HG02852 (cell line): ENCODE results near the gene SLC6A14.

Source experiments
- ATAC-seq: cut with Tn5 transposase; IDR thresholded peaks from one replicate; pipeline ENCODE4 v1.9.1; 2021; ENCODE audit warnings: mild to moderate bottlenecking, moderate library complexity; ENCODE audit not compliant: unreplicated experiment

Gene SLC6A14

GRCh38 chrX:116436358-116436816 lies at the start of gene SLC6A14:
Gene SLC6A14, plus strand, starts transcription at chrX:116436606. Its CDS starts 104 bp downstream, at chrX:116436710.
- ATAC-seq = no peak

- no peak for ATAC-seq
These were observed 40.7 kb upstream of the SLC6A14 start for GRCh38 chrX:116395752-116396151.

GRCh38 chrX:116399681-116400080 lies 36.7 kb upstream of the SLC6A14 start:
- no peak for ATAC-seq

GRCh38 chrX:116409219-116409618 lies 27.2 kb upstream of the SLC6A14 start:
- ATAC-seq = no peak

GRCh38 chrX:116413273-116413672 lies 23.1 kb upstream of the SLC6A14 start:
- ATAC-seq = no peak

GRCh38 chrX:116417214-116417613 lies 19.2 kb upstream of the SLC6A14 start:
- no peak for ATAC-seq

- no peak for ATAC-seq
These were observed 18.4 kb upstream of the SLC6A14 start for GRCh38 chrX:116417968-116418367.

- ATAC-seq = no peak
These were observed 8.4 kb upstream of the SLC6A14 start for GRCh38 chrX:116427978-116428377.

GRCh38 chrX:116435597-116435996 lies 809 bp upstream of the SLC6A14 start:
- no peak for ATAC-seq

- no peak for ATAC-seq
These were observed 12.8 kb downstream of the SLC6A14 start for GRCh38 chrX:116449156-116449555.

GRCh38 chrX:116462822-116463221 lies 26.4 kb downstream of the SLC6A14 start, which contains the start of gene CT83:
Gene CT83, minus strand, starts transcription at chrX:116462976. Its CDS starts 120 bp downstream, at chrX:116462856.
- no peak for ATAC-seq

- ATAC-seq = no peak
These were observed 43.7 kb downstream of the SLC6A14 start for GRCh38 chrX:116480059-116480458.

- no peak for ATAC-seq
These were observed 53.7 kb downstream of the SLC6A14 start for GRCh38 chrX:116490104-116490503.

- no peak for ATAC-seq
These were observed 56.9 kb downstream of the SLC6A14 start for GRCh38 chrX:116493271-116493670.

- no peak for ATAC-seq
These were observed 63.4 kb downstream of the SLC6A14 start for GRCh38 chrX:116499780-116500179.
